ENCODE data around the gene PPP1R14C. TPM values are rescaled to one million over a fixed set of nuclear protein-coding genes. Genes with fewer than 3 reads are reported as not detected.

PPP1R14C gene
- total RNA-seq, 1 donor from 2014 or later: 0.46 TPM

DNA sequence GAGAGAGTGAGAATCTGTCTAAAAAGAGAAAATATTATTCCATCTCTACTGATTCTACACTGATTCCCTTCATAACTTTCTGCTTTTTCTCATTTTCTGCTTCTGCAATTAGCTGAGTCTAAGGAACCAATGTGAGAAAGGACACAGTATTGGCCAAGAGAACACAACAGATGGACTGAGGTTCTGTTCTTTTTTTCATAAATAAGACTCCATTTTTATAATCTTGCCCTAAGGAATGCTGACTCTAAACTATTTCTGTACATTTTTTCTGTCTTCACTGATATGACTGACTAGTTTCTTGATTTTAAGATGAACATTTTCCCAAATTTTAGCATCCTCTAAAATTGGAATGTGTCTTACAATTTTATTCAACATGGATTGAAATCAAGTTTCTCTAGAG lies 138.9 kb downstream of the PPP1R14C start:
- Mint-ChIP-seq H3K36me3 (ENCODE audit: unreplicated experiment) (no peaks in the 10 kb centered on the region), H3K27me3 (ENCODE audit: unreplicated experiment) (peaks cover 49% of the 10 kb centered on the region), H3K4me1 (ENCODE audit: unreplicated experiment) (no peaks in the 10 kb centered on the region), H3K9me3 (ENCODE audit: unreplicated experiment) (peaks cover 3% of the 10 kb centered on the region), H3K27ac (ENCODE audit: unreplicated experiment) (no peak overlapping the region), H3K4me3 (ENCODE audit: unreplicated experiment) (no peak overlapping the region)
- DNase-seq (ENCODE audit: extremely low spot score, unreplicated experiment): no peak
- TF ChIP-seq, protein P1, sequence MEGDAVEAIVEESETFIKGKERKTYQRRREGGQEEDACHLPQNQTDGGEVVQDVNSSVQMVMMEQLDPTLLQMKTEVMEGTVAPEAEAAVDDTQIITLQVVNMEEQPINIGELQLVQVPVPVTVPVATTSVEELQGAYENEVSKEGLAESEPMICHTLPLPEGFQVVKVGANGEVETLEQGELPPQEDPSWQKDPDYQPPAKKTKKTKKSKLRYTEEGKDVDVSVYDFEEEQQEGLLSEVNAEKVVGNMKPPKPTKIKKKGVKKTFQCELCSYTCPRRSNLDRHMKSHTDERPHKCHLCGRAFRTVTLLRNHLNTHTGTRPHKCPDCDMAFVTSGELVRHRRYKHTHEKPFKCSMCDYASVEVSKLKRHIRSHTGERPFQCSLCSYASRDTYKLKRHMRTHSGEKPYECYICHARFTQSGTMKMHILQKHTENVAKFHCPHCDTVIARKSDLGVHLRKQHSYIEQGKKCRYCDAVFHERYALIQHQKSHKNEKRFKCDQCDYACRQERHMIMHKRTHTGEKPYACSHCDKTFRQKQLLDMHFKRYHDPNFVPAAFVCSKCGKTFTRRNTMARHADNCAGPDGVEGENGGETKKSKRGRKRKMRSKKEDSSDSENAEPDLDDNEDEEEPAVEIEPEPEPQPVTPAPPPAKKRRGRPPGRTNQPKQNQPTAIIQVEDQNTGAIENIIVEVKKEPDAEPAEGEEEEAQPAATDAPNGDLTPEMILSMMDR (IDR thresholded peaks at IDR 0.05): no peak

DNA sequence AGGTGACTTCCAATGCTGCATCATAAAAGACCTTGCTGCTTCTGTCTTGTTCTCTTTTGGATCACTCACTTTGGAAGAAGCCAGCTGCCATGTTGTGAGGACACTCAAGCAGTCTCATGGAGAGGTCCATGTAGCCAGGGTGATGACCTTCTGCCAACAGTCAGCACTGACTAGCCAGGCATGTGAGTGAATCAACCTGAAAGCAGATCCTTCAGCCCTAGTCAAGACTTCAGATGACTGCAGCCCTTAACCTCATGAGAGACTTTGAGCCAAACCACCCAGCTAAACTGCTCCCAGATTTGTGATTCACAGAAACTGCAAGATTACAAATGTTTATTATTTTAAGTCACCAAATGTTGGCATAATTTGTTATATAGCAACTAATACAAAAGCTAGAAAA lies 140.0 kb downstream of the PPP1R14C start:
- DNase-seq (ENCODE audit: extremely low spot score, unreplicated experiment): no peak
- no peak overlapping the region for H3K4me3 Mint-ChIP-seq (ENCODE audit: unreplicated experiment)
- H3K27me3 Mint-ChIP-seq (ENCODE audit: unreplicated experiment): peaks cover 50% of the 10 kb centered on the region
- H3K9me3 Mint-ChIP-seq (ENCODE audit: unreplicated experiment): peaks cover 3% of the 10 kb centered on the region
- H3K4me1 Mint-ChIP-seq (ENCODE audit: unreplicated experiment): no peaks in the 10 kb centered on the region
- H3K27ac Mint-ChIP-seq (ENCODE audit: unreplicated experiment): no peak overlapping the region
- H3K36me3 Mint-ChIP-seq (ENCODE audit: unreplicated experiment): no peaks in the 10 kb centered on the region
- TF ChIP-seq, protein P1 (IDR thresholded peaks at IDR 0.05): no peak

DNA sequence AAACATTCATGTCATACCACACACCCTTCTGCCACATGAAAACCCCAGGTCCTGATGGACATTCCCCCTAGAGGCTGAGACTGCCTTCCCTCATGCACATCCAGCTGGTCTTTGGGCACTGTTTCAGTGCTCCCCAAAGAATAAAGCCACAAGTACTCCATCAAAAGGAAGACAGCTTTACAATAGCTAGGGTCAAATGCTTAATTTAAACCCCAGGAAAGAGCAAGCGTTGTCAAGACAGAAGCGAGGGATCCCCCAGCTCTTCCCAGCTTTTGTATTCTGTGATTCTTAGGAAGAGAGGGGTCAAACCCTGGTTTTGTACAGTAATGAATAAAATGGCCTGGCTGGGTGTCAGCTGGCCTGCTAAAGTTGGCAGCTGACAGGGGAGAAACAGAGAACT lies 143.6 kb downstream of the PPP1R14C start:
- no peak overlapping the region for H3K27ac Mint-ChIP-seq (ENCODE audit: unreplicated experiment)
- no peaks in the 10 kb centered on the region for H3K4me1 Mint-ChIP-seq (ENCODE audit: unreplicated experiment)

DNA sequence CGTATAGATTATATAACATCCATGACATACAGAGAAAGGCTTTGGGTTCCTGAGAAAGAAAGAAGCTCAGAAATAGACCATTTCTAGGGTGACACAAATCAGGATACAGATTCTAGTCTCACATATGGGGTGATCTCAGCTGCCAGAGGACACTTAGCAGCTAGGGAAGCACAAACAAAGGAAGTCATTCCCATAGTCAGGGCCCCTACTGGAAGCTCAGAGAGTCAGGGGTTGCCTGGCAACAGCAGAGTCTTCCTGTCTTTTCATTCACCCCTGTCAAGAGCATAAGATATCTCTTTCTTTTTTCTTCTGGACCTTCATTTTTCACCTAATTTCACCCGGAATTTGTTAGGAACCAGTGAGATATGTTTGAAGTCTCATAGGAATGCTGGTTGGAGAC lies 144.1 kb downstream of the PPP1R14C start:
- no peak overlapping the region for H3K4me3 Mint-ChIP-seq (ENCODE audit: unreplicated experiment)

More for the DNA sequence above, 143.6 kb downstream of the PPP1R14C start:
- Mint-ChIP-seq H3K9me3 (ENCODE audit: unreplicated experiment) (peaks cover 3% of the 10 kb centered on the region), H3K27me3 (ENCODE audit: unreplicated experiment) (peaks cover 32% of the 10 kb centered on the region), H3K4me3 (ENCODE audit: unreplicated experiment) (no peak overlapping the region), H3K36me3 (ENCODE audit: unreplicated experiment) (no peaks in the 10 kb centered on the region)
- TF ChIP-seq, protein P1 (IDR thresholded peaks at IDR 0.05): no peak
- no peak for DNase-seq (ENCODE audit: extremely low spot score, unreplicated experiment)

DNA sequence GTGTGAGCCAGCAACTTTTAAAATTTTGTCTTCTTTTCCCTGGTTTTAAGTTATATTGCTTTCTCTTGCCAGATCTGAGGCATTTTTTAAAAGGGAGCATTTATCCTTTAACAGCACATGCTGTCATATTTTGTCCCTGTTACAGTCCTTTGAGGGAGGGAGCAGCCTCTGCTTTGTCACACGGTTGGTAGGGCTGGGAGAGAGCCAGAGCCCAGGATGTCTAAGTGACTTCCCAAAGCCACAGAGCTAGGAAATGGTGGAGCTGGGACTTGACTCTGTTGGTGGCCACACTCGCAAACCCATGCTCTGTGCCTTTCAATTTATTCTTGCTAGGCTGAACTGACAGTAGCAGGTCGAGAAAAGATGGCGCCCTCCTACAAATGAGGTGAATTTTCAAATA lies 145.6 kb downstream of the PPP1R14C start:
- TF ChIP-seq, protein P1 (IDR thresholded peaks at IDR 0.05): no peak
- no peak for DNase-seq (ENCODE audit: extremely low spot score, unreplicated experiment)
- Mint-ChIP-seq H3K27me3 (ENCODE audit: unreplicated experiment) (peaks cover 20% of the 10 kb centered on the region), H3K4me3 (ENCODE audit: unreplicated experiment) (no peak overlapping the region), H3K27ac (ENCODE audit: unreplicated experiment) (no peak overlapping the region), H3K36me3 (ENCODE audit: unreplicated experiment) (no peaks in the 10 kb centered on the region), H3K9me3 (ENCODE audit: unreplicated experiment) (no peaks in the 10 kb centered on the region), H3K4me1 (ENCODE audit: unreplicated experiment) (peaks cover 3% of the 10 kb centered on the region)

More for the DNA sequence above, 144.1 kb downstream of the PPP1R14C start:
- peaks cover 3% of the 10 kb centered on the region for H3K9me3 Mint-ChIP-seq (ENCODE audit: unreplicated experiment)
- TF ChIP-seq, protein P1 (IDR thresholded peaks at IDR 0.05): no peak
- H3K36me3 Mint-ChIP-seq (ENCODE audit: unreplicated experiment): no peaks in the 10 kb centered on the region
- H3K4me1 Mint-ChIP-seq (ENCODE audit: unreplicated experiment): no peaks in the 10 kb centered on the region
- DNase-seq (ENCODE audit: extremely low spot score, unreplicated experiment): no peak
- no peak overlapping the region for H3K27ac Mint-ChIP-seq (ENCODE audit: unreplicated experiment)
- H3K27me3 Mint-ChIP-seq (ENCODE audit: unreplicated experiment): peaks cover 29% of the 10 kb centered on the region
